IMR-90 (cell line): Measurements from ENCODE around the gene DEGS2. TPM values are rescaled to one million over a fixed set of nuclear protein-coding genes. Genes with fewer than 3 reads are reported as not detected.
"Not testable (repeated sequence)": the region's sequence is repeated elsewhere in the genome, so short reads cannot be mapped to it uniquely, and the experiment has no call there.

Experiments
- ATAC-seq: fragments of 200-7000 bp; cut with Tn5 transposase; 2 replicates; pipeline ENCODE4 v1.9.1; 2020; ENCODE audit warnings: low read depth, mild to moderate bottlenecking, moderate library complexity
- BruUV-seq: library from RNA; stranded (reverse); fragments of 400-500 nt; replicated peaks from 2 replicates; lab custom pipeline; 2021; lab: Mats Ljungman, UMichigan
- CTCF ChIA-PET: fragments of 300-600 bp; formaldehyde crosslinking; extraction: SDS; loops from one replicate; lab custom pipeline; 2021; ENCODE audit warnings: antibody characterized with exemption; lab: Yijun Ruan, JAX
- POLR2A ChIA-PET: fragments of 300-600 bp; sonication (Branson Sonifier 250); formaldehyde crosslinking; loops from one replicate; lab custom pipeline; 2022; ENCODE audit warnings: antibody characterized with exemption; ENCODE audit not compliant: unreplicated experiment; lab: Charles Lee
- DNase-seq: peaks from one replicate; pipeline ENCODE4 v3.0.0; 2013
- H2AFZ ChIP-seq: replicated peaks from 2 replicates; pipeline ENCODE3; 2013; ENCODE audit warnings: low read length, mild to moderate bottlenecking; ENCODE audit not compliant: poor library complexity
- H2AK5ac ChIP-seq: 2 replicates; pipeline ENCODE4 v1.6.1; 2013; ENCODE audit warnings: low read depth, low read length, inconsistent platforms
- H2AK9ac ChIP-seq: replicated peaks from 2 replicates; pipeline ENCODE3; 2013; ENCODE audit warnings: mild to moderate bottlenecking, low read depth, low read length, moderate library complexity; ENCODE audit not compliant: poor library complexity
- H2BK120ac ChIP-seq: 2 replicates; pipeline ENCODE4 v1.6.1; 2013; ENCODE audit warnings: low read depth, low read length, inconsistent platforms
- H2BK15ac ChIP-seq: 3 replicates; pipeline ENCODE4 v1.6.1; 2013; ENCODE audit warnings: low read depth, low read length, inconsistent platforms
- H2BK20ac ChIP-seq: 2 replicates; pipeline ENCODE4 v1.6.1; 2013; ENCODE audit warnings: low read depth, mild to moderate bottlenecking, inconsistent platforms, low read length, moderate library complexity
- H2BK5ac ChIP-seq: 2 replicates; pipeline ENCODE4 v1.6.1; 2013; ENCODE audit warnings: mild to moderate bottlenecking, low read depth, low read length, inconsistent platforms; ENCODE audit not compliant: poor library complexity, severe bottlenecking
- H3K14ac ChIP-seq: replicated peaks from 2 replicates; pipeline ENCODE4 v1.6.1; 2013; ENCODE audit warnings: low read depth, low read length, inconsistent platforms
- H3K18ac ChIP-seq: 2 replicates; pipeline ENCODE4 v1.6.1; 2013; ENCODE audit warnings: low read depth, low read length, control low read depth
- H3K23ac ChIP-seq: 2 replicates; pipeline ENCODE4 v1.6.1; 2013; ENCODE audit warnings: low read depth, low read length, inconsistent platforms
- H3K27ac ChIP-seq: 2 replicates; pipeline ENCODE4 v1.5.1; 2013; ENCODE audit warnings: mild to moderate bottlenecking, control low read depth, low read length; ENCODE audit not compliant: insufficient read depth
- H3K27me3 ChIP-seq: 2 replicates; pipeline ENCODE4 v1.6.1; 2013; ENCODE audit warnings: low read length; ENCODE audit not compliant: control insufficient read depth, insufficient read depth
- H3K36me3 ChIP-seq: 2 replicates; pipeline ENCODE4 v1.6.1; 2013; ENCODE audit warnings: low read length, mixed read lengths; ENCODE audit not compliant: control insufficient read depth, insufficient read depth
- H3K4ac ChIP-seq: 2 replicates; pipeline ENCODE4 v1.6.1; 2013; ENCODE audit warnings: low read depth, low read length, inconsistent platforms
- H3K4me1 ChIP-seq: 2 replicates; pipeline ENCODE4 v1.6.1; 2013; ENCODE audit warnings: low read length, mixed read lengths; ENCODE audit not compliant: control insufficient read depth, insufficient read depth
- H3K4me2 ChIP-seq: 2 replicates; pipeline ENCODE4 v1.6.1; 2013; ENCODE audit warnings: low read depth, mild to moderate bottlenecking, control low read depth, low read length, moderate library complexity
- H3K4me3 ChIP-seq: 2 replicates; pipeline ENCODE4 v1.5.1; 2013; ENCODE audit warnings: low read depth, mild to moderate bottlenecking, control low read depth, low read length, moderate library complexity; ENCODE audit not compliant: insufficient read depth
- H3K56ac ChIP-seq: 2 replicates; pipeline ENCODE4 v1.6.1; 2013; ENCODE audit warnings: low read length, inconsistent platforms; ENCODE audit not compliant: insufficient read depth; ENCODE audit errors: extremely low read depth
- H3K79me1 ChIP-seq, 2 experiments: 2 replicates each; pipeline ENCODE4 v1.6.1; 2013; ENCODE audit warnings: low read length in 2 of 2, inconsistent platforms in 1 of 2, low read depth in 1 of 2
- H3K9ac ChIP-seq: 2 replicates; pipeline ENCODE4 v1.6.1; 2013; ENCODE audit warnings: low read depth, low read length, control low read depth
- H3K9me1 ChIP-seq: 2 replicates; pipeline ENCODE4 v1.6.1; 2013; ENCODE audit warnings: low read length, inconsistent platforms; ENCODE audit not compliant: insufficient read depth
- H3K9me3 ChIP-seq: 2 replicates; pipeline ENCODE4 v1.6.1; 2013; ENCODE audit warnings: low read length; ENCODE audit not compliant: control insufficient read depth, insufficient read depth
- H4K20me1 ChIP-seq: 2 replicates; pipeline ENCODE4 v1.6.1; 2013; ENCODE audit warnings: low read length, inconsistent platforms; ENCODE audit not compliant: insufficient read depth
- H4K5ac ChIP-seq: 2 replicates; pipeline ENCODE4 v1.6.1; 2013; ENCODE audit warnings: mild to moderate bottlenecking, low read depth, low read length, control low read depth
- H4K8ac ChIP-seq, 2 experiments: 2 replicates each; pipeline ENCODE4 v1.6.1; 2013; ENCODE audit warnings: low read depth in 2 of 2, low read length in 2 of 2, control low read depth in 1 of 2, inconsistent platforms in 1 of 2
- H4K91ac ChIP-seq: 2 replicates; pipeline ENCODE4 v1.6.1; 2013; ENCODE audit warnings: low read depth, low read length, inconsistent platforms; ENCODE audit not compliant: insufficient read depth
- WGBS, 2 experiments: methylation state at CpG; one replicate each; pipeline versions ENCODE4 v1.1.5 to v1.1.7; 2013; ENCODE audit warnings: missing lambda C conversion rate in 2 of 2; ENCODE audit not compliant: insufficient read length in 1 of 2; ENCODE audit errors: extremely low coverage in 2 of 2; 5-methylcytosine and 5-hydroxymethylcytosine counted together
- dilution Hi-C: fragments of 300-500 bp; cut with HindIII; formaldehyde crosslinking; loops from one replicate; pipeline ENCODE4 v1.14.3; 2018; ENCODE audit warnings: low sequenced_read_pairs; ENCODE audit not compliant: unreplicated experiment
- in situ Hi-C: fragments of 300-500 bp; cut with MboI; formaldehyde crosslinking; loops from 3 replicates; pipeline ENCODE4 v1.14.3; 2019; ENCODE audit warnings: low sequenced_read_pairs, inconsistent platforms, mixed read lengths
- intact Hi-C: fragments of 100-400 bp; cut with micrococcal nuclease; formaldehyde crosslinking; loops from 2 replicates; pipeline ENCODE4 v1.10.0; 2022
- polyA plus RNA-seq, 3 experiments: library from polyadenylated mRNA; depleted of rRNA; stranded (reverse); fragments of >200 nt; gene quantifications; 2 replicates each; pipeline ENCODE4 v1.2.3, GENCODE V29; 2012; ENCODE audit warnings: low replicate concordance in 1 of 3
- total RNA-seq: library from RNA; depleted of rRNA; stranded (reverse); fragments of >200 nt; gene quantifications from 2 replicates; pipeline ENCODE4 v1.2.3, GENCODE V29; 2012

The DEGS2 gene
- total and polyA plus RNA-seq, 2 of the 4 experiments (the other 2 are of a cell fraction) = not detected

DNA sequence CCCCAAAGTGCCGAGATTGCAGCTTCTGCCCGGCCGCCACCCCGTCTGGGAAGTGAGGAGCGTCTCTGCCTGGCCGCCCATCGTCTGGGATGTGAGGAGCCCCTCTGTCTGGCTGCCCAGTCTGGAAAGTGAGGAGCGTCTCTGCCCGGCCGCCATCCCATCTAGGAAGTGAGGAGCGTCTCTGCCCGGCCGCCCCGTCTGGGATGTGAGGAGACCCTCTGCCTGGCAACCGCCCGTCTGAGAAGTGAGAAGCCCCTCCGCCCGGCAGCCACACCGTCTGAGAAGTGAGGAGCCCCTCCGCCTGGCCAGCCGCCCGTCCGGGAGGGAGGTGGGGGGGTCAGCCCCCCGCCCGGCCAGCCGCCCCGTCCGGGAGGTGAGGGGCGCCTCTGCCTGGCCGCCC is 21.2 kb upstream of the DEGS2 start:
- H4K8ac ChIP-seq, H3K4me1 ChIP-seq, in situ Hi-C loops, dilution Hi-C loops, H3K56ac ChIP-seq, DNase-seq, H2AK9ac ChIP-seq, H3K4me3 ChIP-seq, H2BK5ac ChIP-seq, H4K5ac ChIP-seq, BruUV-seq, intact Hi-C loops, ATAC-seq, H3K79me1 ChIP-seq, CTCF ChIA-PET, H3K14ac ChIP-seq, H3K27ac ChIP-seq, H2AFZ ChIP-seq, H2BK20ac ChIP-seq, H2BK120ac ChIP-seq, H3K18ac ChIP-seq, H2AK5ac ChIP-seq, H3K23ac ChIP-seq, H4K91ac ChIP-seq, H3K4ac ChIP-seq, H3K36me3 ChIP-seq, H3K9me3 ChIP-seq, H3K4me2 ChIP-seq, H4K20me1 ChIP-seq, H3K9me1 ChIP-seq, POLR2A ChIA-PET, H3K9ac ChIP-seq, H2BK15ac ChIP-seq, H3K27me3 ChIP-seq: not testable (repeated sequence)
- WGBS, 2 experiments = no CpG with 5 or more reads among the region's 30 CpGs
